ENCODE results near the gene DCLRE1C. TPM values are rescaled to one million over a fixed set of nuclear protein-coding genes. Genes with fewer than 3 reads are reported as not detected.

Gene DCLRE1C
- total and polyA plus RNA-seq, 2 of the 8 experiments (the other 6 are each of a cell fraction or from before 2014, with no cell fraction given) = 0.77 to 7.4 TPM

- TF ChIP-seq SIN3A (conservative IDR thresholded peaks at IDR 0.05 in 1 of 2, IDR thresholded peaks at IDR 0.05 in 1 of 2; ENCODE audit: low read depth in 1 of 2, low read length in 2 of 2) = no peak
- TF ChIP-seq EZH2 (IDR thresholded peaks at IDR 0.05; ENCODE audit: low read depth, low read length, severe bottlenecking) = no peak
- no peak for TF ChIP-seq CEBPB (IDR thresholded peaks at IDR 0.05; ENCODE audit: low read depth, low read length)
- no peak for TF ChIP-seq KDM5A (IDR thresholded peaks at IDR 0.05; ENCODE audit: low read length)
- no peak for TF ChIP-seq MAX (IDR thresholded peaks at IDR 0.05)
- no peak for TF ChIP-seq MAFK (IDR thresholded peaks at IDR 0.05; ENCODE audit: low read depth, low read length)
Observed at GRCh38 chr10:14936584-14936983, 17.3 kb downstream of the DCLRE1C start (continued).

Data from H1 (cell line).